PC-3 (cell line): ENCODE measurements around the gene PRKN. TPM values are rescaled to one million over a fixed set of nuclear protein-coding genes. Genes with fewer than 3 reads are reported as not detected.

Experiments
- ATAC-seq: fragments of 200-7000 bp; cut with Tn5 transposase; 2 replicates; pipeline ENCODE4 v1.9.1; 2020; ENCODE audit warnings: mild to moderate bottlenecking, moderate library complexity
- BruUV-seq: library from RNA; stranded (reverse); fragments of 400-500 nt; replicated peaks from 2 replicates; lab custom pipeline; 2021; lab: Mats Ljungman, UMichigan
- CTCF ChIA-PET: fragments of 300-600 bp; sonication (Branson Sonifier 250); formaldehyde crosslinking; loops from one replicate; lab custom pipeline; 2022; ENCODE audit warnings: antibody characterized with exemption; lab: Charles Lee
- POLR2A ChIA-PET: fragments of 300-600 bp; sonication (Branson Sonifier 250); formaldehyde crosslinking; loops from one replicate; lab custom pipeline; 2022; ENCODE audit warnings: antibody characterized with exemption; ENCODE audit not compliant: unreplicated experiment; lab: Charles Lee
- DNase-seq: peaks from one replicate; pipeline ENCODE4 v3.0.0-alpha.2; 2015
- H2AFZ ChIP-seq: fragments of 300-600 bp; sonication (generic); 2 replicates; pipeline ENCODE4 v1.6.0; 2016; ENCODE audit warnings: antibody characterized with exemption, low read length
- H3F3A ChIP-seq: fragments of 300-600 bp; sonication (generic); one replicate; pipeline ENCODE4 v1.6.0; 2017; ENCODE audit warnings: antibody characterized with exemption, low read length, control low read depth, mild to moderate bottlenecking; ENCODE audit not compliant: unreplicated experiment
- H3K27ac ChIP-seq: fragments of 300-600 bp; sonication (generic); 2 replicates; pipeline ENCODE4 v1.5.1; 2016; ENCODE audit warnings: mild to moderate bottlenecking, low read length
- H3K27me3 ChIP-seq: fragments of 300-600 bp; sonication (generic); 2 replicates; pipeline ENCODE4 v1.6.1; 2016; ENCODE audit warnings: low read length, mixed read lengths
- H3K36me3 ChIP-seq: fragments of 300-600 bp; sonication (generic); 2 replicates; pipeline ENCODE4 v1.6.1; 2016; ENCODE audit warnings: low read depth, mixed run types, low read length, mixed read lengths
- H3K4me1 ChIP-seq: fragments of 300-600 bp; sonication (generic); 2 replicates; pipeline ENCODE4 v1.5.1; 2016; ENCODE audit warnings: low read length; ENCODE audit not compliant: insufficient read depth
- H3K4me2 ChIP-seq: fragments of 300-600 bp; sonication (generic); 2 replicates; pipeline ENCODE4 v1.6.0; 2016; ENCODE audit warnings: low read length
- H3K4me3 ChIP-seq: fragments of 300-600 bp; sonication (generic); 2 replicates; pipeline ENCODE4 v1.5.1; 2016; ENCODE audit warnings: mild to moderate bottlenecking, low read length, mixed read lengths
- H3K79me2 ChIP-seq: fragments of 300-600 bp; sonication (generic); 2 replicates; pipeline ENCODE4 v1.6.1; 2017; ENCODE audit warnings: low read length, mixed read lengths
- H3K9ac ChIP-seq: fragments of 300-600 bp; sonication (generic); 2 replicates; pipeline ENCODE4 v1.6.0; 2016; ENCODE audit warnings: mild to moderate bottlenecking, low read length
- H3K9me2 ChIP-seq: fragments of 300-600 bp; sonication (generic); replicated peaks from 2 replicates; pipeline ENCODE4 v1.6.1; 2016; ENCODE audit warnings: mixed run types, low read length, mixed read lengths
- H3K9me3 ChIP-seq: fragments of 300-600 bp; sonication (generic); 2 replicates; pipeline ENCODE4 v1.6.1; 2016; ENCODE audit warnings: low read length, mixed read lengths
- H4K20me1 ChIP-seq: fragments of 300-600 bp; sonication (generic); 2 replicates; pipeline ENCODE4 v1.6.1; 2016; ENCODE audit warnings: low read length, mixed read lengths
- CTCF ChIP-seq: fragments of 300-600 bp; sonication (generic); conservative IDR thresholded peaks from 2 replicates; pipeline ENCODE4 v1.5.1; 2017; ENCODE audit warnings: antibody characterized with exemption, low read depth, mild to moderate bottlenecking, low read length
- EZH2 ChIP-seq: fragments of 300-600 bp; sonication (generic); IDR thresholded peaks from one replicate; pipeline ENCODE4 v1.6.1; 2017; ENCODE audit warnings: antibody characterized with exemption, mild to moderate bottlenecking, low read length; ENCODE audit not compliant: unreplicated experiment
- EZH2phosphoT487 ChIP-seq: fragments of 300-600 bp; sonication (generic); IDR thresholded peaks from 2 replicates; pipeline ENCODE4 v1.6.1; 2018; ENCODE audit warnings: mild to moderate bottlenecking, antibody characterized with exemption, low read length, borderline replicate concordance
- intact Hi-C: fragments of 100-400 bp; cut with micrococcal nuclease; formaldehyde crosslinking; loops from 2 replicates; pipeline ENCODE4 v1.9.0; 2023
- total RNA-seq: library from RNA; depleted of rRNA; stranded (reverse); fragments of >200 nt; gene quantifications from 2 replicates; pipeline ENCODE4 v1.2.3, GENCODE V29; 2014

The PRKN gene
- total RNA-seq, 1 experiment from 2014 or later = not detected

GRCh38 chr6:161837854-161838253 is 889.7 kb downstream of the PRKN start:
- Histone ChIP-seq H3K4me1 (no peaks in the 10 kb centered on the region), H3K27ac (no peak overlapping the region), H4K20me1 (no peaks in the 10 kb centered on the region), H3K9me3 (no peaks in the 10 kb centered on the region), H3K27me3 (peaks cover 42% of the 10 kb centered on the region), H2AFZ (no peak overlapping the region), H3K9ac (no peak overlapping the region), H3K79me2 (no peaks in the 10 kb centered on the region), H3K9me2 (no peaks in the 10 kb centered on the region), H3K4me2 (no peak overlapping the region), H3F3A (no peaks in the 10 kb centered on the region), H3K36me3 (no peaks in the 10 kb centered on the region), H3K4me3 (no peak overlapping the region)
- ATAC-seq (no peak), DNase-seq (no peak)
- ChIA-PET POLR2A (no interaction called here), CTCF (no interaction called here)
- BruUV-seq = no TSS peak
- intact Hi-C loops = no loop called here
- TF ChIP-seq EZH2 (no peak), CTCF (no peak), EZH2phosphoT487 (no peak)

GRCh38 chr6:161837449-161837735 is 890.2 kb downstream of the PRKN start:
- Histone ChIP-seq H3K4me1 (no peaks in the 10 kb centered on the region), H2AFZ (no peak overlapping the region), H3K9ac (no peak overlapping the region), H3K9me2 (no peaks in the 10 kb centered on the region), H3K79me2 (no peaks in the 10 kb centered on the region), H3K27me3 (peaks cover 43% of the 10 kb centered on the region), H4K20me1 (no peaks in the 10 kb centered on the region), H3K9me3 (no peaks in the 10 kb centered on the region), H3K4me3 (no peak overlapping the region), H3K36me3 (no peaks in the 10 kb centered on the region), H3K27ac (no peak overlapping the region), H3K4me2 (no peak overlapping the region), H3F3A (no peaks in the 10 kb centered on the region)
- no TSS peak for BruUV-seq
- no peak for ATAC-seq
- ChIA-PET POLR2A (no interaction called here), CTCF (no interaction called here)
- intact Hi-C loops = no loop called here
- TF ChIP-seq EZH2 (no peak), CTCF (no peak), EZH2phosphoT487 (no peak)
- no peak for DNase-seq

- Histone ChIP-seq H3K36me3 (no peaks in the 10 kb centered on the region), H3K9ac (no peak overlapping the region), H3K27me3 (peaks cover 46% of the 10 kb centered on the region), H2AFZ (no peak overlapping the region), H3K4me1 (no peaks in the 10 kb centered on the region), H3K4me2 (no peak overlapping the region), H4K20me1 (no peaks in the 10 kb centered on the region), H3F3A (no peaks in the 10 kb centered on the region), H3K9me2 (no peaks in the 10 kb centered on the region), H3K9me3 (no peaks in the 10 kb centered on the region), H3K4me3 (no peak overlapping the region), H3K79me2 (no peaks in the 10 kb centered on the region), H3K27ac (no peak overlapping the region)
- TF ChIP-seq EZH2phosphoT487 (no peak), CTCF (peak; percentile 64)
- ATAC-seq (no peak), DNase-seq (peak; percentile 33)
- ChIA-PET POLR2A (no interaction called here), CTCF (no interaction called here)
- BruUV-seq = no TSS peak
- intact Hi-C loops = no loop called here
These were observed 890.7 kb downstream of the PRKN start for GRCh38 chr6:161836643-161837448.
